ENCODE data around the gene TLDC2.
"Not testable (repeated sequence)": the region's sequence is repeated elsewhere in the genome, so short reads cannot be mapped to it uniquely, and the experiment has no call there.

TLDC2 gene

DNA sequence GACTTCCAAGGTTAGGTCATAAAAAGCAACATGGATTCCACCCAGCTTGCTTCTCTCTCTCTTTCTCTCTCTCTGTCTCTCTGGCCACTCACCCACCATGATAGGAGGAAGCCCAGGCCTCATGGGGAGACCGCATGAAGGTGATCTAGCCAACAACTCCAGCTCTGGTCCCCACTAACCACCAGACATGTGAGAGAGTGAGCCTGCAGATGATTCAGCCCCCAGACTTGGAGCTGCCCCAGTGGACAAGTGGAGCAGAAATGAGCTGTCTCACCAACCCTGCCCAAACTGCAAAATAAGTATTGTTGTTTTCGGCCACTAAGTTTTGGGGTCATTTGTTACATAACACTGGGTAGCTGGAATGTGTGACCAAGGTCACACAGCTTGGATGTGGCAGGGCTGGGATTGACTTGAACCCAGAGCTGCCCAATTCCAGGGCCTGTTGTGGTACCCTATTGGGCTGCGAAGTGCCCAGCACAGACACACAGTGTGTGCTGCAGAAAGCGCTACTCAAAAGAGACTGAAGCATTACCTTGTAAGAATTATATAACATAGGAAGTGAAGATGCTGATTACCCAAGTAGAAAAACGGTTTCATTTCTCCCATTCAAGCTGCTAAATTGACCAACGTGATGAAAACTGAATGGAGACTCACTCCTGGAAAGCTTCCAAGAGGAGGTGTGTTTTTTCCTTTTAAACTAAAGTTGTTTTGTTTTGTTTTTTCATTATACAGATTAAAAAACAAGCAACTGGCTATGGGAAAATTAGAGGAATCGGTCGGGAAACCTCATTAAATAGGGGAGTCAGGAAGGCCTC is 9.1 kb upstream of the TLDC2 start:
- no peak for DNase-seq (ENCODE audit: low spot score)

DNA sequence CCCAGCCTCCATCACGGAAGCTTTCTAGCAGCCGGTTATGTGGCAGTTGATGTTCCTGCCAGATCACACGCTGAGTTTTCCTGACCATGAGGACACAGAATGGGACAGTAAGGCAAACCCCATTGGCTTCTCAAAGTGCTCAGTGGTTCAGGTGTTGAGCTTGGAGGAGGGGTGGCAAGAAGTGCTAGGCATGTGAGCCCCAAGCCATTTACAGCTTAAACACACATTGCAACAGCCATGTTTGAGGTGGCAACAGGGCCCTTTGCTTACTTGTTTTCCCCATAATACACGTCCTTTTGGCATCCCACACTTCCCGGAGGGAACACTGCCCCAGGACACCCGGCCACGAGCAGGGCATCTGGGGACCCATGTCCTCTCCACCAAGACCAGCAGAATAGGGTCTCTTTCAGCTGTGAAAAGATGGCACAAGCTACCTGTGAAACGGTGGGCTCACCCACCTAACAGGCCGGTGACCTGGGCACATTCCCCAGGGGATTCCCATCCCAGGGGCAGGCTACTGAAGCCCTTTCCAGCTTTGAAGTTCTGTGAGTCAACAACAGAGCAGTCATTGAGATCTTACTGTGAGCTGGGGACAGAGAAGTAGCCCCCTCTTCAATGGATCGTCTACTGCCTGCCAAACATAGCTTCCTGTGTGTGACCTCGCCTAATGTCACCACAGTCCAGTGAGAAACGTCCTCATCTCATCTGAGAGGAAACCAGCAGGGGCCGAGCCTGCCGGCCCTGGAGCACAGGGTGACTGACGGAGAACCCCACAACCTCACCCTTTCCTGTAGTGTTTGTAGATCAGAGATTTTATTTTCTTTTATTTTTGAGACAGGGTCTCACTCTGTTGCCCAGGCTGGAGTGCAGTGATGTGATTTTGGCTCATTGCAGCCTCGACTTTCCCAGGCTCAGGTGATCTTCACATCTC is 4.0 kb upstream of the TLDC2 start:
- no peak for DNase-seq (ENCODE audit: low spot score)

DNA sequence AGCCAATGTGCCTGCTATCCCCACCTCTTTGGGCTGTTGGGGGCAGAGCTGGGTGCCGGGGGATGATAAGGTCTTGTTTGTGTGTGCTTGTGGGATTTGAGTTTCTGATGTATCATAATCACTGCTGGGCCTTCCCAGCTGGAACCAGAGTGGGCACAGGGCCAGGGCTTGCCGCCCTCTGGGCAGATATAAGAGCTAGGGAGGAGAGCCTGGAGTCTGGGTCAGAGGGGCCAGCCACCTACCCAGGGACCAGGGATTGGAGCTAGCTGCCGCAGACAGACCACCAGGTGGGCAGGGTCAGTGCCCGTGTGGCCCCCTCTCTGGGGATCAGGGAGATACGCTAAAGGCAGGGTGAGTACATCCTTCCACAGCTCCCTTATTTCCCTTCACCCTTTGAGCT is 3.1 kb upstream of the TLDC2 start:
- DNase-seq (ENCODE audit: low spot score): no peak

DNA sequence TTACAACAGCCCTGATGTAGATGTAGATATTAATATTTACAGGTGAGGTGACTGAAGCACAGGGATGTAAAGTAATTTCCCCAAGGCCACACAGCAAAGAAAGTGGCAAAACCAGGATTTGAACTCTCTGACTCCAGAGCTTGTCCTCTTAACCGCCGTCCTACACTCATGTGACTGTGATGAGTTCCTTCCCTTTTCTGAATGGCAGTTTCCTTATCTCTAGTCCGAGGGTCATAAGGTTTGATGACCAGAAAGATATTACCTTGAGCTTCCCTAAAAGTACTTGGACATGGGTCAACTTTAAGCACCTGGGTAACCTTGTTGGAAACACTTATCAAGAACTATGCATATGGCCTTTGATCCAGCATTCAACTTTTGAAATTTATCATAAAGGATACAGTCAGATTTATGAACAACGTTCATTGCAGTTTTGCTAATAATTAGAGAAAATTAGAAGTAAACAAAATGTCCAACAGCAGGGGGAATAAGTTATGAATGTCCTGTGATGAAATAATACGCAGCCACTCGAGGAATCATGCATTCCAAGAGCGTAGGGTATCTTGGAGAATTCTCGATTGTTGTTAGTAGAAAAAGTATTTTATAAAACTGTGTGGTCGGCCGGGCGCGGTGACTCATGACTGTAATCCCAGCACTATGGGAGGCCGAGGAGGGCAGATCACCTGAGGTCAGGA is 2.3 kb upstream of the TLDC2 start:
- no peak for DNase-seq (ENCODE audit: low spot score)

DNA sequence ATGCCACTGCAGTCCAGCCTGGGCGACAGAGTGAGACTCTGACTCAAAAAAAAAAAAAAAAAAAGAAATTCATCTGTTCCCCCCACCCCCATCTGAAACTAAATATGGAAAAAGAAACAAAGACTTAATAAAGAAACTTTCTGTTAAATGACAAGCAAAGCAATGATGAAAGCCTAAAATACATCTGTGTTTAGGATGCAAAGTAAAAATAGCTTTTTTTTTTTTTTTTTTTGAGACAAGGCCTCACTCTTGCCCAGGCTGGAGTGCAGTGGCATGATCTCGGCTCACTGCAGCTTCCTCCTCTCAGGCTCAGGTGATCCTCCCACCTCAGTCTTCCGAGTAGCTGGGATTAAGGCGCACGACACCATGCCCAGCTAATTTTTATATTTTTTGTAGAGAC is 845 bp upstream of the TLDC2 start:
- DNase-seq (ENCODE audit: low spot score): not testable (repeated sequence)

DNA sequence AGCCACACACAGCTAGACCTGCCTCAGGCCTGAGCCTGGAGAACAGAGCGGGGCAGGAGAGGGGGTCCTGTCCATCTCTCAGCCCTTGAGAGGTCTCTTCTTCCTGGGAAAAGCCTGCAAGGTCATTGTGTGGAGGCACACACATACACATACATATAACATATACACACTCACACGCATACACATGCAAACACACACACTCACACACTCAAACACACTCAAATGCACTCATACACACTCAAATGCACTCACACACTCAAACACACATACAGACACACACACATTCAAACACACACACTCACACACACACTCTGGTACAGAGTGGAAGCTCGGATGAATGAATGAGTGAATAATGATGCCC is 515 bp downstream of the TLDC2 start:
- no peak for DNase-seq (ENCODE audit: low spot score)

DNA sequence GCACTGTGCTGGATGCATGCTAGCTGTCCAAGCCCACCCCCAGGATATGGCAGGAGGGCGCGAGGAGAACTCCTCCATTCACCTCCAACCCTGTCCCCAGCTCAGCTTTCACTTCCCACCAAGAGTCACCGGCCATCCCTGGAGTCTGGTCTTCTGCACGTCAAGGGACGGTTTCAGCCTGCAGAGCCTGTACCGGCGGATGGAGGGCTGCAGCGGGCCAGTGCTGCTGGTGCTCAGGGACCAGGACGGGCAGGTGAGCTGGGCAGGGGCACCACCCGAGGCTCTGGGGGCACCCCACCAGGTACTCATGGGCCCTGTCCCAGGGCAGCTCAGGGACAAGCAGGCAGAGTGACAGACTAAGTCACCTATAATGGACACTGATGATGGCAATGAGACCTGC is 3.0 kb downstream of the TLDC2 start:
- no peak for DNase-seq (ENCODE audit: low spot score)

DNA sequence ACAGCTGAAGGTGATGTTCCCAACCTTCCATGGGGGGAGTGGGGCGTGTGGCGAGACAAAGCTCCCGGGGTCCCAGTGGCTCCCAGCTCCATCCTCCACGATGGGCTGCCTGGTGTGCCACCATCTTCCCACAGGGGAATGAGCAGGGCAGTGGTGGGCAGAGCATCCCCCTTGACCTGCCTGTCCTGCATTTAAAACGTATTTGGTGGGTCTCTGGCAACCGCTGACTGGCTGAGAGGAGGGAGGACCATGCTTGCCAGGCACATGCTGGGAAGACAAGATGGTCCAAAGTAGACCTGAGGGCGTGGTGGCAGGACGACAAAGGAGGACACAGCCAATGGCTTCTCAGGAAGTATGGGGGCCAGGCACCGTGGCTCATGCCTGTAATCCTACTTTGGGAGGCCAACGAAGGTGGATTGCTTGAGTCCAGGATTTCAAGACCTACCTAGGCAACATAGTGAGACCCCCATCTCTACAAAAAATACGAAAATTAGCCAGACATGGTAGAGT is 4.9 kb downstream of the TLDC2 start:
- no peak for DNase-seq (ENCODE audit: low spot score)

DNA sequence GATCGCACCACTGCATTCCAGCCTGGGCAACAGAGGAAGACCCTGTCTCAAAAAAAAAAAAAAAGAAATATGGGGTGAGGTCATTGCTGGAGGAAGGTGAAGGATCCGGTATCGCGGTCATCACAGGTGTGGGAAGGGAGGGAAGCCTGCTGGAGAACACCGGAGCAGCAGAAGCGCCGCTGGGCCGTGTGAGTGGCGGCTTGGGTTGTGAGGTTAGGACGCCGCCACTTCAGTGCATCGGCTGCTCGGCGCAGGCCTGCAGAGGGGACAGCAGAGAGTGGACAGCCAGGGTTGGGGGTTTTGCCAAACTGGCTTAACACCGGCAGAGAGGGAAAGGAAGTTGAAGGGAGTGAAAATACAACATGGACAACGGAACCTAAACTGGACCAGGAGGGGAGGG is 5.4 kb downstream of the TLDC2 start:
- no peak for DNase-seq (ENCODE audit: low spot score)

DNA sequence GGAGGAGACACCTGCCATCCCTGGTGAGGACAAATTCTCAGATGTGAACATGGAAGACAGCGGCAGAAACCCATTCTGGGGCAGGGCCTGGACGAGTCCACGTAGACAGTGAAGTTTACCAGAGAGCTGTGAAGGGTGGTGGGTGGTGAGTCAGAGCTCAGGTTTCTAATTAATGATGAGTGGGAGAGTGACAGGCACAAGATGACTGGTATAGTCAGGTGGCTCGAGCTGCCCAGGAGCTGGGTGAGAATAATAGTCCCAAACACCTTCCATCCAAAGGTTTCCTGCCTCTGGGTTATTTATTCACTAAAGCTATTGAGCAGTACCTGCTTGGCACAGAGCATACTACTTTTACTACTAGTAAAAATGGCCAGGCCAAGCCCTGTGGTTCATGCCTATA is 6.0 kb downstream of the TLDC2 start:
- no peak for DNase-seq (ENCODE audit: low spot score)

DNA sequence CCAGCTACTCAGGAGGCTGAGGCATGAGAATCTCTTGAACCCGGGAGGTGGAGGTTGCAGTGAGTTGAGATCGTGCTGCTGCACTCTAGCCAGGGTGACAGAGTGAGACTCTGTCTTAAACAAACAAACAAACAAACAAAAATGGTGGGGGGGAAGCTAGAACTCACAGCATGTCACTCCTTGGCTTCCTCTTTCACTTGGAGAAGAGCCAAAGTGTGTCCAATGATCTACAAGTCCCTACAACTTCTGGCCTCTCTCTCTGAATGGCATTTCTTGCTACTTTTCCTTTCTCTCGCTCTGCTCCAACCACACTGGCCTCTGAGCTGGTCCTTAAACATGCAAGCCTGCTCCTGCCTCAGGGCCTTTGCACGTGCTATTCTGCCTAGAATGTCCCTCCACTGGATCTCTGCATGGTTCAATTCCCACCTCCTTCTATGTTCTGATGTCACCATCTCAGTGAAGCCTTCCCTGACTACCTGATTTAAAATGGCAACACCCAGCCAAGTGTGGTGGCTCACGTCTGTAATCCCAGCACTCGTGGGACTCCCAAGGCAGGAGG is 8.1 kb downstream of the TLDC2 start:
- no peak for DNase-seq (ENCODE audit: low spot score)

DNA sequence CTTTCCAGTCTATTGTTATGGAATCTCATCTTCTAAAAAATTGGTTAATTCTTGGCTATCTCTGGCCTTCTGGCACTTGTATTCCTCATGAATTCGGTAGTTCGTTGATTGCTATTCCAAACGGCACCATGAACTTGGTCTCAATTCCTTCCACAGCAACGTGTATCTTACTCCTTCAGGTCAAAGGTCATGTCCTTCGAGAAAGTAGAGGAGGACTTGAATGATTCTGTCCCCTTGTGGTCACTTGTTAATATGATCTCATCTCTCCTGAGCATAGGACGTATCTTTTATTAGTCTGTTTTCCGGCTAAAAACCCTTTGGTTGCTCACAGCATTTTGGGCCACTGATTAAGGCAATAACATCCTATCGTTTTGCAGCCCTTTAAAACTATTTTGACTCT is 9.4 kb downstream of the TLDC2 start:
- DNase-seq (ENCODE audit: low spot score): no peak

DNA sequence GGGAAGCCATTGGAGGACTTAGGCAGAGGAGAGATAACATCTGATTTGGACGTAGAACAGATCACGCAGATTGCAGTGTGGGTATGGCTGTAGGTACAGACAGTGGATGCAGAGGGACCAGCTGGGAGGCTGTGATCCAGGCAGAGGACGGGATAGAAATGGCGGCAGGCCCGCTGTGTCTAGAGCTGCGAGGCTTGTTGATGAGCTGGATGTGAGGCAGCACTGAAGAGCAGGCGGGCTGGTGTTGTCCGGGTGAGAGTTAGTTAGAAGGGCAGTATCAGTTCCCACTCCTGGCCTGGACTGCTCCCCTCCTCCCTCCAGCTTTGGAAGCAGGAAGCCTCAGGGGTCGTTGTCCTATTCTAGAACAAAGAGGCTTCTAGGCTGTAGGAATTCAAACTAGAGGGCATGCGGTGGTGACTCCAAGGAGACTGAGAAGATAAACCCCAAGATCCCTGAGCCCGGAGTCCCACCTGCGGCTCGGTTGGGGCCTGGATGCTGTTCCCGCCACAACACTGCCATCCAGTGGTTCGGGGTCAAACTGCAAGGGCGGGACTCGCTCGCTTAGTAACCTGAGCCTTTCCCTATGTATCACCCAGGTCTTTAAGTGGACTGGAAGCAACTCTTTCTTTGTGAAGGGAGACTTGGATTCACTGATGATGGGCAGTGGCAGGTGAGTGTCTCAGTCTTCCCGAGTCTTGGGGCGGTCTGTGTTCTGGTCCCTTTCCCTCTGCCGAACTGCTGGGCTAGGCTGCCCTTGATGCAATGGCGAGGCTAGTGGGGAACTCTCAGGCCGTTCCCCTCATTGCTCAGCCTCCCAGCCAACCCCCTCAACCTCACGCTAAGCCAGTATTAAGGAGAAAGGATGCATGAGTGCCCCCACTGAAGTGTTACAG is 11.2 kb downstream of the TLDC2 start:
- DNase-seq (ENCODE audit: low spot score): peak; percentile 90

DNA sequence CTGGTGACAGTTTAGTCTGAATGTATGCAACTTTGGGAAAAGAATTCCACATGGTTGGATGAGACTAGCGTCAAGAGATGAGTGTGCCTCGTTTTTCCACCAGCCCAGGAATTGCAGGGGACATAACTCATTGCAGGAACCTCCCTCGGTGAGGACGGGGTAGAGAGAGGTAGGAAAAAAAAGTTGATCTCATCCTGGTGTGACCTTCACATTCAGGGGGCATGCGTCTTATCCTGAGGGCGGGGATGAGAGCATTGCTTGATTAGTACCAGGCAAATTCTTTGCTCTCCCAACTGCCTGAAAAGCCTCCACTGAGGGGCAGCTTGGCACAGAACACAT is 11.8 kb downstream of the TLDC2 start:
- peak; percentile 12 for DNase-seq (ENCODE audit: low spot score)

DNA sequence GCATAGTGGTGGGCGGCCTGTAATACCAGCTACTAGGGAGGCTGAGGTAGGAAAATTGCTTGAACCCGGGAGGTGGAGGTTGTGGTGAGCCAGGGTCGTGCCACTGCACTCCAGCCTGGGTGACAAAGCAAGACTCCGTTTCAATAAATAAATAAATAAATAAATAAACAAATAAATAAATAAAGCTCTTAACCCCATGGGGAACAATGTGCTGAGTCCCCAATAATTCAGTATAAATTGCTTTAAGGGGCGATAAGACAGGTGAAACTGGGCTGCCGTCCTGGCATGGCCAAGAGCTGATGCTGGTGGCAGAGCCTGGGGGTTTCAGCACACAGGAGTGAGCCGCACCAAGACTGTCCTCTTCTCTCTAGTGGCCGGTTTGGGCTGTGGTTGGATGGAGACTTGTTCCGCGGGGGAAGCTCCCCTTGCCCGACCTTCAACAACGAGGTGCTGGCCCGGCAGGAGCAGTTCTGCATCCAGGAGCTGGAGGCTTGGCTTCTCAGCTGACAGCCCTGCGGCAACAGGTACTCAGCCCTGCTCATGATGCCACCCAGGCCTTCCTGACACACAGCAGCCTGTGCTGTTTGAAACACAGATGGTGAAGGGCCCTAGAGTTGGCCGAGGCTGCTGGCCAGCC is 13.1 kb downstream of the TLDC2 start:
- DNase-seq (ENCODE audit: low spot score): no peak

DNA sequence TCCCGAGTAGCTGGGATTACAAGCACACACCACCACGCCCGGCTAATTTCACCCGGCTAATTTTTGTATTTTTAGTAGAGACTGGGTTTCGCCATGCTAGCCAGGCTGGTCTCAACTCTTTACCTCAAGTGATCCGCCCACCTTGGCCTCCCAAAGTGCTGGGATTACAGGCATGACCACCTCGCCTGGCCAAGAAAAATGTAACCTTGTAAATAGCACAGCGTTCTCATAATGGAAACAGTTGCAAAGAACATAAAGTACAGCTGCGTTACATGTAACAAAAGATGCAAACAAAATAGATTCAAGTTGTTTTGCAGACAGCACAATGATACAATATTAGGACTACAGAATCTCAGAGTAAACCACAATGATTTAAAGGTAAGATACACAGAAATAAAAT is 14.6 kb downstream of the TLDC2 start:
- DNase-seq (ENCODE audit: low spot score): no peak

DNA sequence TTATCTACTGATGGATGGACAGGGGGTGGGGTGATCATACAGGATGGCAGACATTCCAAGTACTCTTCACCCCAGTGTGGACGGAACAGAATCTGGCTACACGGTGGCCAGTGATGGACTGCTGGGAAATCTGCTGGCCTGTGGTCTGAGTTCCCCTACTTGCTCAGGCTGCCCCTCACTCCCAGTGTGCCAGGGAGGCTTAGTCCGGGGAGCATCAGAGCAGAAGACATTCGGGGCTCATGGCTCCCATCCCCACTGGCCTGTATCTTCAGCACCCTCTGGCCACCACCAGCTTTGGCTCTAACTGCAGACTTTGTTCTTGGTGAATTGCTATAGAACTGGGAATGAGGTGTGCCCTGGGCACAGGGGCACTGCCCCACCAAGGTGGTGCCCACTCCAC is 15.3 kb downstream of the TLDC2 start:
- DNase-seq (ENCODE audit: low spot score): no peak

DNA sequence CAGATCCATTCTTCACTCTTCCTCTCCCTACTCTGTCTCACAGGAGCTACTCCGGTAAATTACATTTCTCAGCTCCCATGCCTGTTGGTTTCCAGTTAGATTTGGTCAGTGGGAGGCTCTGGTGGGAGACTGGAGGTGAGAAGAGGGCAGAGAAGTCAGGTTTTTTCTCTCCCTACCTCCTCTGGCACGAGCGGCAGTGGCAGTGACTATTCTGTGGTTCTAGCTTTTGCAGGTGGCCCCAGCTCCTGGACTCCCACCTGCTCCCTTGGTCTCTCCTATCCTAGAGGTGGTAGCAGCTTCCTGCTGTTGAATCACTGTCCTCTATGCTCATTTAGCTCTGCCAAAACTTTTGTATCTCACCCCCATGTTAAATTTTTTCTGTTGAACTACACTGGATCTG is 17.9 kb downstream of the TLDC2 start:
- DNase-seq (ENCODE audit: low spot score): no peak

DNA sequence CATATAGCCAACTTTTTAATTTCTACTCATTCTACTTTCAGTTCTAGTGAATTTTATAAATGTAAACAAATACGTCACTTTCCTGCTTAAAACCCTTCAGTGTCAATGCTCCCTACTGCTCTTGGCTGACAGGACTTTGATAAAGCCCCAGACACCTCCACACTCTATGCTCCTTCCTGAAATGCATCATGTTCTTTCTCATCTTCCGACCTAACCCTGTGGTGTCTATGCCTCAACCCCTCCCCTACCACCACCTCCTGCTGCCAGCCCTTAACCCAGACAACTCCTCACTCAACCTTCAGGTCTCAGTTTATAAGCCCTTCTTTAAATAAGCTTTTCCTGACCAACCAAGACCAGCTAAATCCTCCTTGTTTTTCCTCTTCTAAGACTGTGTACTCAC is 19.1 kb downstream of the TLDC2 start:
- no peak for DNase-seq (ENCODE audit: low spot score)

DNA sequence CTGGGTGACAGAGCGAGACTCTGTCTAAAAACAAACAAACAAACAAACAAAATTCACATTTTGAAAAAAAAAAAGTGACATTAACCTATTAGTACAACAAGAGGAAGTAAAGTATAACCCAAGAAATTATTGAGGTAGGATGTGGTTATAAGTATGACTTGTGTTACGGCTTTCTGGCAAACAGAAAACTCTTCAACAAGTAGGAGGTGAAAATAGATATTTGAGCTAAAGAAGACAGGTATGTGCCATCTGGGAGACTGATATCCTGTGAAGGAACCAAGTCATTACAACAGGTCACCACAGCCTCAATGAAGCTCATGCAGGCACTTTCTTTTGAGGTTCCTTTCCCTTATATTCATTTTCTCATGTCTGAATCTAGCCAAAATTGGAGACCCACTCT is 28.8 kb downstream of the TLDC2 start:
- no peak for DNase-seq (ENCODE audit: low spot score)

DNA sequence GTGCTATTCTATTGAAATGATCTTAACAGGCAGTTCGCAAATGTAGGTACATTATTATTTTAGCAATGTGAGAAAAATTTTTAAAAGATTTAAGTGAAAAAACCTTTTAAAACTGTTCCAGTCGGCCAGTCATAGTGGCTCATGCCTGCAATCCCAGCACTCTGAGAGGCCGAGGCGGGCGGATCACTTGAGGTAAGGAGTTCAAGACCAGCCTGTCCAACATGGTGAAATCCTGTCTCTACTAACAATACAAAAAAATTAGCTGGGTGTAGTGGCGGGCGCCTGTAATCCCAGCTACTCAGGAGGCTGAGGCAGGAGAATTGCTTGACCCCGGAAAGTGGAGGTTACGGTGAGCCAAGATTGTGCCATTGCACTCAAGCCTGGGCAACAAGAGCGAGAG is 29.6 kb downstream of the TLDC2 start:
- not testable (repeated sequence) for DNase-seq (ENCODE audit: low spot score)

Measured in cerebellar cortex (tissue), 1 donor.